ENCODE measurements around the gene FREM1.

- no peak for TF ChIP-seq CTCF (conservative IDR thresholded peaks at IDR 0.05; ENCODE audit: low read depth in 2 of 2)
- TF ChIP-seq EZH2 (IDR thresholded peaks at IDR 0.05; ENCODE audit: low read depth, unreplicated experiment), result no peak
- TF ChIP-seq POLR2AphosphoS5 (IDR thresholded peaks at IDR 0.05; ENCODE audit: low read depth), result no peak
These were observed 98.4 kb downstream of the FREM1 start for GRCh38 chr9:14811844-14812243.
